Right lobe of liver (tissue), 6 donors: ENCODE measurements around the gene CCR5AS.
"Not testable (repeated sequence)": the region's sequence is repeated elsewhere in the genome, so short reads cannot be mapped to it uniquely, and the experiment has no call there.

Experiments
- ATAC-seq, 4 donors: fragments of 200-7000 bp; cut with Tn5 transposase; one replicate each; pipeline ENCODE4 v1.9.1; 2020; ENCODE audit warnings: mild to moderate bottlenecking in 4 of 4, moderate library complexity in 4 of 4
- DNase-seq, 3 donors: peaks; one replicate each; pipeline ENCODE4 v3.0.0-alpha.2; 2020
- H3K27ac ChIP-seq, 3 donors: fragments of 200-600 bp; one replicate each; pipeline ENCODE4 v1.8.0; 2022
- H3K27me3 ChIP-seq, 2 donors: fragments of 200-600 bp; one replicate each; pipeline ENCODE4 v1.8.0; 2022
- H3K36me3 ChIP-seq, 4 donors: fragments of 200-600 bp; sonication (generic) in 1 of 4; one replicate each; pipeline versions ENCODE4 v1.5.1 to v1.8.0; 2017 to 2022; ENCODE audit warnings: control low read depth in 1 of 4
- H3K4me1 ChIP-seq, 4 donors: fragments of 200-600 bp; sonication (generic) in 1 of 4; one replicate each; pipeline versions ENCODE4 v1.5.1 to v1.8.0; 2017 to 2022; ENCODE audit warnings: control low read depth in 1 of 4
- H3K4me3 ChIP-seq, 3 donors: fragments of 200-600 bp; one replicate each; pipeline ENCODE4 v1.8.0; 2022
- H3K9me3 ChIP-seq, 4 donors: fragments of 200-600 bp; sonication (generic) in 1 of 4; one replicate each; pipeline versions ENCODE4 v1.5.1 to v1.8.0; 2017 to 2022; ENCODE audit warnings: control low read depth in 1 of 4
- CTCF ChIP-seq, 4 donors: fragments of 200-600 bp in 3 of 4; fragments of 450-650 bp in 1 of 4; IDR thresholded peaks; one replicate each; pipeline versions ENCODE4 v1.5.1 to v1.8.0; 2016 to 2022; ENCODE audit warnings: antibody characterized with exemption in 4 of 4, mild to moderate bottlenecking in 2 of 4
- POLR2A ChIP-seq: fragments of 450-650 bp; IDR thresholded peaks from one replicate; pipeline ENCODE4 v1.6.1; 2017; ENCODE audit warnings: antibody characterized with exemption, mild to moderate bottlenecking
- WGBS: methylation state at CpG from one replicate; pipeline ENCODE4 v1.1.6; 2018; ENCODE audit warnings: low coverage, low lambda C conversion rate; ENCODE audit not compliant: insufficient coverage; ENCODE audit errors: missing lambda C conversion rate; 5-methylcytosine and 5-hydroxymethylcytosine counted together
- intact Hi-C, 2 donors: fragments of 100-400 bp; cut with DNase I; formaldehyde crosslinking; loops; one replicate each; pipeline versions ENCODE4 v1.11.2 to v1.14.1; 2022
- donor health status: DM: no; HTN: yes; CAD: no.
- donor health status: DM: no; HTN: no; CAD: no.
- donor health status: DM: no; HTN: no; CAD: no.
- donor health status: DM: no; HTN: yes; CAD: no.
- donor health status: DM: no; HTN: yes; CAD: no.

The CCR5AS gene

DNA sequence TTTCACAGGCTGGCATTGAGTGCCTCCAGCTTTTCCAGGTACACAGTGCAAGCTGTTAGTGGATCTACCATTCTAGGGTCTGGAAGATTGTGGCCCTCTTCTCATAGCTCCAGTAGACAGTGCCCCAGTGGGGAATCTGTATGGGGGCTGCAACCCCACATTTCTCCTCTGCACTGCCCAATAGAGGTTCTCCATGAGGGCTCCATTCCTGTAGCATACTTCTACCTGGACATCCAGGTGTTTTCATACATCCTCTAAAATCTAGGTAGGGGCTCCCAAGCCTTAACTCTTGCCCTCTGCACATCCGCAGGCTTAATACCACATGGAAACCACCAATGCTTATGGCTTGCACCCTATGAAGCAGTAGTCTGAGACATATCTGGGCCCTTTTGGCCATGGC is 68.0 kb downstream of the CCR5AS start:
- WGBS, result no CpG with 5 or more reads among the region's 1 CpG
- intact Hi-C loops, result no loop called here
- Histone ChIP-seq H3K9me3 (no peaks in the 10 kb centered on the region), H3K4me1 (no peaks in the 10 kb centered on the region), H3K4me3 (no peak overlapping the region), H3K36me3 (no peaks in the 10 kb centered on the region), H3K27ac (no peak overlapping the region), H3K27me3 (no peaks in the 10 kb centered on the region)
- DNase-seq (no peak), ATAC-seq (no peak)
- no peak for TF ChIP-seq CTCF (IDR thresholded peaks at IDR 0.05)
- TF ChIP-seq POLR2A, result no peak

DNA sequence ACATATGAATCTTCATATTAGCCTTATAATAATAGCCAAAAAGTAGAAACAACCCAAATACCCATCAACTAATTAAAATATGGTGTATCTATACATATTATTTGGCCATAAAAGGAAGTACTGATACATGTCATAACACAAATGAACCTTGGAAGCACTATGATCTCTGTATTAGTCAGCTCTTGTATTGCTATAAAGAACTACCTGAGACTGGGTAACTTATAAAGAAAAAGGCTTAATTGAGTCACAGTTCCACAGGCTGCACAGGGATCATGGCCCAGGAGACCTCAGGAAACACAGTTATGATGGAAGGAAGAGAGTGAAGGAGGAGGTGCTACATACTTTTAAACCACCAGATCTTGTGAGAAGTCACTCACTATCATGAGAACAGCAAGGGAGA is 69.0 kb downstream of the CCR5AS start:
- TF ChIP-seq CTCF (IDR thresholded peaks at IDR 0.05), result no peak
- no peak for TF ChIP-seq POLR2A
- H3K27me3 ChIP-seq, result no peaks in the 10 kb centered on the region
- no peaks in the 10 kb centered on the region for H3K36me3 ChIP-seq
- H3K27ac ChIP-seq, result no peak overlapping the region
- H3K4me3 ChIP-seq, result no peak overlapping the region
- DNase-seq (no peak), ATAC-seq (no peak)
- H3K9me3 ChIP-seq, result no peaks in the 10 kb centered on the region
- H3K4me1 ChIP-seq, result no peaks in the 10 kb centered on the region
- intact Hi-C loops, result no loop called here

- no peak for DNase-seq
- Histone ChIP-seq H3K36me3 (no peaks in the 10 kb centered on the region), H3K4me1 (no peaks in the 10 kb centered on the region), H3K9me3 (no peaks in the 10 kb centered on the region), H3K27me3 (no peaks in the 10 kb centered on the region), H3K4me3 (no peak overlapping the region), H3K27ac (no peak overlapping the region)
- TF ChIP-seq CTCF (IDR thresholded peaks at IDR 0.05), result no peak
- TF ChIP-seq POLR2A, result no peak
- no peak for ATAC-seq
- intact Hi-C loops, result no loop called here
- WGBS, result 53% methylated on average over 3 of the region's 3 CpGs
Observed at GRCh38 chr3:46335541-46335940, 71.3 kb downstream of the CCR5AS start.

DNA sequence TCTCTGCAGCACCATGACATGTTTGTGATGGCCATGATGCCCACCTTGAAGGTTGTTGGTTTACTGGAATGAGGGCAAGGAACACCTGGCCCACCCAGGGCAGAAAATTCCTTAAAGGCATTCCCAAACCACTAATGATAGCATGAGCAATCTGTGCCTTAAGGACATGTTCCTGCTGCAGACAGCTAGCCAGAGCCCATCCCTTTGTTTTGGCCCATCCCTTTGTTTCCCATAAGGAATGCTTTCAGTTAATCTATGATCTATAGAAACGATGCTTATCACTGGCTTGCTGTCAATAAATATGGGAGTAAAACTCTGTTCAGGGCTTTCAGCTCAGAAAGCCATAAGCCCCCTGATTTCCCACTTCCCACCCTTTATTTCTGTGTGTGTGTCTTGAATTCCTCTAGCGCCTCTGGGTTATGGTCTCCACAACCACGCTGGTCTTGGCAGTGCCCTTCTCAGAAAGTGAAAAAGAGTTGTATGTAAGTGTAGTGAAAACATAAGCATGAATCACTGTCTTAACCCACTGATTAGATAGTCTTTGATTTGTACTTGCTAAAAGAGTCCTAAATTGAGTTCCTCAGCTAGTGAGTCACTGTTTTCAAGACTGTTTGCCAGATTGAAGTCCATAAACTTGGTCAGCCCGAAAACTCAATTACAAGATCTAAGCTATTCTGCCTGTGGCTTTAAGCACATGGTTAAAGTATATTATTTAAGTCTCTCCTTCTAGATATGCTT is 72.0 kb downstream of the CCR5AS start:
- intact Hi-C loops, result no loop called here
- ATAC-seq (no peak), DNase-seq (no peak)
- Histone ChIP-seq H3K27ac (no peak overlapping the region), H3K27me3 (no peaks in the 10 kb centered on the region), H3K4me1 (no peaks in the 10 kb centered on the region), H3K4me3 (no peak overlapping the region), H3K9me3 (no peaks in the 10 kb centered on the region), H3K36me3 (no peaks in the 10 kb centered on the region)
- no peak for TF ChIP-seq CTCF (IDR thresholded peaks at IDR 0.05)
- TF ChIP-seq POLR2A, result no peak
- WGBS, result 52% methylated on average over 4 of the region's 4 CpGs

DNA sequence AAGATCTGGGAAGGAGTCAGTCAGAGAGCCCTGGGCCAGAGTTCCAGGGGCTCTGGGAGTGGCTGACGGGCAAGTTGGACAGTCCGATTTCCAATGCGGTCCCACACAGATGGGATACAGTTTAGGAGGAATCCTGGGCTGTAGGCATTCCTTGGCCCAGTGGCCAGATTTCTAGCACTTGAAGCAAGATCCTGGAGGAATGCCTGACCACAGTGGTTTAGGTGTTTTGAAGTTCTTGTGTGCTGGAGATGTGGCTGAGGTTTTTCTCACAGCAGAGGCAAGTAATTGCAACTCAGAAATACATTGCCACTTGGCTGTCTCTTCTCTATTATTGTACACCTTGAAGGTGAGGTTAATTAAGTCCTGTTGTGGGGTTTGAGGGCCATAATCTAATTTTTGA is 76.2 kb downstream of the CCR5AS start:
- no CpG with 5 or more reads among the region's 3 CpGs for WGBS
- H3K9me3 ChIP-seq, H3K36me3 ChIP-seq, H3K4me3 ChIP-seq, H3K4me1 ChIP-seq, H3K27ac ChIP-seq, H3K27me3 ChIP-seq, DNase-seq, intact Hi-C loops, ATAC-seq: not testable (repeated sequence)
